Heart left ventricle (tissue), 13 donors: Measurements from ENCODE around the gene KCTD13.

Experiments used
- POLR2A ChIP-seq, 2 donors: fragments of 450-650 bp; IDR thresholded peaks; one replicate each; pipeline ENCODE4 v1.6.1; 2017; ENCODE audit warnings: antibody characterized with exemption in 2 of 2, mild to moderate bottlenecking in 2 of 2, moderate library complexity in 2 of 2
- TF ChIP-seq, protein P1 (sequence below), 12 donors: fragments of 200-600 bp; sonication (generic) in 4 of 12; IDR thresholded peaks; one replicate each; pipeline versions ENCODE4 v1.5.0 to v1.8.0; 2018 to 2022; ENCODE audit warnings: antibody characterized with exemption in 12 of 12, mild to moderate bottlenecking in 5 of 12
- donor health status: ischemic (EF 13 %, LVEDD 7.1; RV severe dilation, severe dysfunction).
- donor health status: DM: no; HTN: yes; CAD: no.
- donor health status: DM: no; HTN: no; CAD: no.
- donor health status: ischemic (EF 25% LVEDD 6.9; RV normal size, moderate dysfunction).
- donor health status: ischemic (EF 25% LVEDD 5.7; RV mildly dilated, moderate dysfunction).
- donor health status: ischemic (EF 35%, LVEDD 5.7; RV mildly dilated, moderate dysfunction).
- donor health status: nonischemic (EF 11% LVEDD 7.7; RV severe dilation, severe dysfunction).
- donor health status: DM: yes; HTN: yes; CAD: no.
- donor health status: PGD.
- donor health status: ischemic (EF 29% LVEDD 5.4; RV normal size, mild dysfunction).
- donor health status: nonischemic (EF 23%, LVEDD 6.1; RV moderate dilation, normal function).

DNA sequence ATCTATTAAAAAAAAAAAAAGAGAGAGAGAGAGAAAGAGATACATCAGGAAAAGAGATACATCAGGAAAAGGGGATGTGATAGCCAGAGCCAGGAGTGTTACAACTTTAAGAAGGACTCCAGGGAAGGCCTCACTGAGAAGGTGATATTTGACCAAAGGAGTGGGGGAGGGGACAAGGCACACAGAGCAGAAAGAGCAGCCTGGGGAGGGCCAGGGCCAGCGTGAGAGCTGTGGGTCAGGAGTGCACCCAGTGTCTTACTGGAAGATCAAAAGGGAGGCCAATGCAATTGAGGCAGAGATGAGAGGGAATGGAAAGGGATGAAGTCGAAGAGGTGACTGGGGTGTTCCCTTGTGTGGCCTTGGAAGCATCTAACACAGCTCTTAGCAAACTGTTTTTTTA lies 18.1 kb downstream of the KCTD13 start:
- TF ChIP-seq, protein P1, sequence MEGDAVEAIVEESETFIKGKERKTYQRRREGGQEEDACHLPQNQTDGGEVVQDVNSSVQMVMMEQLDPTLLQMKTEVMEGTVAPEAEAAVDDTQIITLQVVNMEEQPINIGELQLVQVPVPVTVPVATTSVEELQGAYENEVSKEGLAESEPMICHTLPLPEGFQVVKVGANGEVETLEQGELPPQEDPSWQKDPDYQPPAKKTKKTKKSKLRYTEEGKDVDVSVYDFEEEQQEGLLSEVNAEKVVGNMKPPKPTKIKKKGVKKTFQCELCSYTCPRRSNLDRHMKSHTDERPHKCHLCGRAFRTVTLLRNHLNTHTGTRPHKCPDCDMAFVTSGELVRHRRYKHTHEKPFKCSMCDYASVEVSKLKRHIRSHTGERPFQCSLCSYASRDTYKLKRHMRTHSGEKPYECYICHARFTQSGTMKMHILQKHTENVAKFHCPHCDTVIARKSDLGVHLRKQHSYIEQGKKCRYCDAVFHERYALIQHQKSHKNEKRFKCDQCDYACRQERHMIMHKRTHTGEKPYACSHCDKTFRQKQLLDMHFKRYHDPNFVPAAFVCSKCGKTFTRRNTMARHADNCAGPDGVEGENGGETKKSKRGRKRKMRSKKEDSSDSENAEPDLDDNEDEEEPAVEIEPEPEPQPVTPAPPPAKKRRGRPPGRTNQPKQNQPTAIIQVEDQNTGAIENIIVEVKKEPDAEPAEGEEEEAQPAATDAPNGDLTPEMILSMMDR (IDR thresholded peaks at IDR 0.05), result no peak
- no peak for TF ChIP-seq POLR2A (IDR thresholded peaks at IDR 0.05)
